HK-2 (cell line): Measurements from ENCODE around the gene DENND5B.
A peak's percentile ranks its signal among the peaks of the same experiment; 100 is the strongest.
"Not testable (repeated sequence)": the region's sequence is repeated elsewhere in the genome, so short reads cannot be mapped to it uniquely, and the experiment has no call there.

Source experiments
- DNase-seq: peaks from one replicate; pipeline ENCODE4 v3.0.0-alpha.2; 2018; ENCODE audit not compliant: unreplicated experiment

DENND5B gene

DNA sequence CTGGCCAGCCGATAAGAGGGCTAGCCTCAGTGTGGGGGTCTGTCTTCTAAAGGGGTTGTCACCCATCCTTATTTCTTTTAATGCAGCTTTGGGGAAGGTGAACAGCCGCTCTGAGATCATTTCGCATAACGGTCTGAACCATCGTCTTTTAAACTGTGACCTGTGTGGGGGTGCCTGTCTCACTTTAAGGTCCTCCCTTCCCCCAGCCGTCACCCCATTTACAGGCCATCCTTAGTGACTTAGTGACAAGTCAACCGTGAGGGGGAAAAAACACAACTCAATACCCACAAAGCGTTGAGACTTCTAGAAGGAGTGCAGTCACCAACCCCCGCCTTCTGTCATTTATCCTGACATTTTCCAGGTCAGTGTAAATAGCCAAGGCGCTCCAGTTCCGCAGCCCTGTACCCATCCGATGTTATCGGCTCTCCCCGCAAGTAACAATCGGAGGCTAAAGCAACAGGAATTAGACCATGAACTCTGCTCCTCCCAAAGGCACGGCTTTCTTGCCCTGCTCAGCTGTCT is 505 bp upstream of the DENND5B start:
- peak; percentile 26 for DNase-seq

- peak; percentile 72 for DNase-seq
These were observed 863 bp downstream of the DENND5B start for GRCh38 chr12:31589904-31590641.

- DNase-seq: no peak
These were observed 1.4 kb downstream of the DENND5B start for GRCh38 chr12:31589598-31589903.

GRCh38 chr12:31588976-31589375 is 2.0 kb downstream of the DENND5B start:
- DNase-seq: no peak

DNA sequence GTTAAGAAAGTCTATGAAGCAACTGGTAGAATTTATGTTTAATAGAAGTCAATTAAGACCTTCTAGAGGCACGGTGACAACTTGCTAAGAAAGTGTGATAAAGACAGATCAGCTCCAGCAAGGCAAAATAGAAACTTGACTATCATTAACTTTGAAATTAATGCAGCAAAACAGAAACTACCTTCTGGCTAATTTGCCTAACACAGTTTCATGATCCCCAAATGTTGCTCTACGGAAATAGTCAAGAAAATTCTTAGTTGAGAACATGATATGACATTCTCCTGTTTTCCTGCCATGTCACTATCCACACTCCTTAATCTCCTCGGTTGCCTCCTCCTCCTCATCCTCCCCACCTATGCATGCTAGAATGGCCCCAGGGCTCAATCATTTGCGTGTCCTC is 4.2 kb downstream of the DENND5B start:
- DNase-seq: no peak

DNA sequence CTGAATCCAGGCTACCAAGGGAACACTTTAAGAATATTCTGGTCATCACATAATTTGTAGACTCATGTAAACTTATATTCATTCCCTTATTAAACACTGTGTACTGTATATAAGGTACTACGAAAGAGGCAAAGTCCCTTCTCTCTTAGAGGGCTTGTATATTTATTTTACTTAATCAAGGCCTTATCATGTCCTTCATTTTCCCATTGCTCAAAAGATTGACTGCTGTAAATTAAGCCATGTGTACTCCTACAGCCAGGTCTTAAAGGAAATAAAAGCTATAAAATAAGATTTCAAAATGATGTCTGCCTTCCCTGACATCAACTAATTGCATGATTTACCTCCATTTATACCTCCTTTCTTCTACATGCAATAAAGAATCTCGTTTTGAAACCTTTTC is 5.0 kb downstream of the DENND5B start:
- DNase-seq: no peak

DNA sequence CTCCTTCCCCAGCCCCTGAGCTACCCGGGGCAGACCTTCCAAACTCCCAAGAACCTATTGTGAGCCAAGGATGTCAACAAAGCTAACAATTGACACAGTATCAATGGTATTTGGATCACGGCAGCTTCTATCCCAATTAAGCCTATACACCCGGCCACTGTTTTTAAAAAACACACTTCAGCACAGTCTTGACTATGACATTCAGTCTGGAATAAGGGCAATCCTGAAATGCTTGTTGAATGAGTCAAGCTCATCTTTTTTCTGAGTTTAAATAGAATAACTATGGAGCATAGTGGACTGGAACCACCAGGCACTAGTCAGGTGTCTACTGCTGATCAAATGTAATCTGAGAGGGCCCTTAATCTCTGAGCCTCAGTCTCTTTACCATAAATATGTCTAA is 5.7 kb downstream of the DENND5B start:
- DNase-seq: peak; percentile 13

- no peak for DNase-seq
These were observed 6.2 kb downstream of the DENND5B start for GRCh38 chr12:31584782-31585181.

- no peak for DNase-seq
These were observed 7.1 kb downstream of the DENND5B start for GRCh38 chr12:31583878-31584277.

GRCh38 chr12:31582155-31582554 is 8.8 kb downstream of the DENND5B start:
- peak; percentile 15 for DNase-seq

DNA sequence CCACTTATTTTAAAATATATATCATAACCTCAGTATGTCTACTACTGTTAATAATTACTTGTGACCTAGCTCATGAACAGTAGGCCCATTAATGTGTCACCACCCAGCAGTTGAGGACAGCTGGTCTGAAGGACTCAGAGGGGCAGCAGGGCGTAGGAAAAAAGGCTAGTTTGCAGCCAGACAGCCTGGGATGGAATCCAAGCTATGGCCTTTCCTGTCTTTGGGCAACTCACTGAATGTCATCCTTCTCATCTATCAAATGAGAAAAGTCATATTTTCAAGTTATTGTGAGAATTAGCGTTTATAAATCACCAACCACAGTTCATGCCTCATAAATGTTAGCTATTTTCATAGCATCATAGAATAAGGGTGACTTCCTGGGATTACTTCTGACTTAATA is 12.3 kb downstream of the DENND5B start:
- DNase-seq: peak; percentile 36

DNA sequence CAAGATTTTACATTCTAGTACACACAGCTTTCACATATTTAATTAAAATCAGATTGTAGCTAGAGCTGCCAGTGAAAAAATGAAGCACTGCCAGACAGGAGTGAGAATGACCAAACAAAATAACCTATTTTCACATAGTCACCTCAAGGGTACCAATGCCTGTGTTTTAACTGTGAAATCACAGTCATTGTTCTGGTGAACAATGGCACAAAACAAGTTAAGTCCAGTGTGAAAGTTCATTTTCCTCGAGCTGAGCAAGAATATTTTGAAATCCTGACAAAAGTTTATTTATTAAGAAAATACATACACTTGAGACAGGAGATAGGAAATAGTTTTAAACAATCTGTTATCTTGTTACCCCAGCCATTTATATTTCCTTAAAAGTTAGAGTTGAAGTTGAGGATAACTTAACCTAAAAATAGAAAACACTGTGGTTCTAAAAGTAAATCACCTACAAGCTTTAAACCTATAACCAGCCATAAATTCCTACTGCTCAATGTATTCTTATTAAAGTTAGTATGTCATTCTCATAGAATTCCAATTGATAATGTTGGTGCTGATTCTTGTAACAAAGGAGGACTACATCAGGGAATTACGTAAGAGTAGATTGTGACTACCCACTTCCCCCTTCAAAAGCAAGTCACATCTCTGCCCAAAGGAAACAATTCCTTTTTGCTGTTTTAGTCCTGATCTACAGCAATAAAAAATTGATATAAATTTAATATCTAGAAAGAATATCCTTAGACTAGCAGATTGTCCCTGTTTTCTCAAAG is 15.9 kb downstream of the DENND5B start:
- no peak for DNase-seq

DNA sequence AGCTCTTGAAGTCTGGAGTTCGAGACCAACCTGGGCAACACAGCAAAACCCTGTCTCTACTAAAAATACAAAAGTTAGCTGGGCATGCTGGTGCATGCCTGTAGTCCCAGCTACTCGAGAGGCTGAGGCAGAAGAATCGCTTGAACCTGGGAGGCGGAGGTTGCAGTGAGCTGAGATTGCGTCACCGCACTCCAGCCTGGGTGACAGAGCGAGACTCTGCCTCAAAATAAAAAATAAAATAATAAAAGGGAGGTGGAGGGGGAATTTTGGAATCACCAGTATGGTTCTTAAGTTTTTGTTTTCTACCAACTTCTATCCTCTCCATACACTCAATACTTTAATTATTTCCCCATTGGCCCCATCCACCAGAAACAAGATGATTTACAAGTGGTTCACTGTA is 16.6 kb downstream of the DENND5B start:
- DNase-seq: not testable (repeated sequence)

DNA sequence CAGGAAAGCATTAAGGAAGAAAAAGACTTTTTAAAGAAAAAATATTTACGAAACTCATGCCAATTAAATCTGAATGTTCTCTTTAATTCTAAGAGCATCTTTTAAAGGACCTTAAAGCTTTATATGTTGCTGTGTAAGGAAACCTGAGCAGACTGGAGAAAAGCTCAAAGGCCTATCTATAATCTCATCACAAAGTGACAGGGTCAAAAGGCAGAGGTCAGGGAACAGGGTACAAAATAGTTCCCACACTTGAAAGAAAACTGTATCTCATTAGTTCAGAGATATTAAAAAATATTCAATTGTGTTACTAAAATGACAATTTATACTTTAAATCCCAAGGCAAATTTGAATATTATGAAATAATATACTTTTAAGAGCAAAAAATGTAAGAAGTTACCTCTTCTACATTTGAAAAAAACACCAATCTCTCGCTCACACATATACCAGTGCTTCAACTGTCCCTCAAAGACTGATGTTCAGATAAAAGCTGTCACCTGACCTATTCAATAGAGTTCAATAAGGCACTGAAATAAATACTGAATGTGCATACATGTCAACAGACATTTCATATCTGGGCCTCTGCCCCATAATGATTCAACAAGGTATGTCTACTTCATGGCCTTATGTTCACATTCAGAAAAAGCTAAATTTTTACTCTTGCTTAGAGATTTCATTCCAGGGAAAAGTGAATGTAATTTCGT is 17.9 kb downstream of the DENND5B start:
- DNase-seq: no peak

DNA sequence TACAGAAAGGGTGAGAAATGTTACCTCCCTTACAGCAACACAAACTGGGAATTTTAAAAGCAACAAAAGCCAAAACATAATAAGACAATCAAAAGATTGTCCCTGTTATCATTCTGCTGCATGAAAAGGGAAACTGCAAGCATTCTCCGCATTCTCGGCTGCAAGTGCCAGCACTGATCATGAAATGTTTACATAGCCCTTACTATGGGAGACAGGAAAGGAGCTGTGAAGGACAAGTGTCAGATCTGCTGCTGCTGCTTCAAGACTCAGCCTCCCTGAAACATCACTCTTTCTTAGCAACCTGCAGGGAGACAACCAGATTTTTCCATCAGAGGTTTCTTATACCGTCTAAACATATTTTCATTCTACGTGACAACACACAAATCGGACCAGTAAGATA is 20.1 kb downstream of the DENND5B start:
- DNase-seq: no peak

DNA sequence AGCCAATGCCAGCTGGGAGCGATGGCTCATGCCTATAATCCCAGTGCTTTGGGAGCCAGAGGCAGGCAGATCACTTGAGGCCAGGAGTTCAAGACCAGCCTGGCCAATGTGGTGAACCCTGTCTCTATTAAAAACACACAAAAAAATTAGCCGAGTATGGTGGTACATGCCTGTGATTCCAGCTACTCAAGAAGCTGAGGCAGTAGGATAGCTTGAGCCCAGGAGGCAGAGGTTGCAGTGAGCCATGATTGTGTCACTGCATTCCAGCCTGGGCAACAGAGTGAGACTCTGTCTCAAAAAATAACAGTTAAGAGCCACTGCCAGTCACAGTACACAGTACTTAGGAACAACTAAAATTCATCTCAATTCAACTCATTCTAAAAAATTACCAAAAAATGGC is 21.4 kb downstream of the DENND5B start:
- DNase-seq: not testable (repeated sequence)

DNA sequence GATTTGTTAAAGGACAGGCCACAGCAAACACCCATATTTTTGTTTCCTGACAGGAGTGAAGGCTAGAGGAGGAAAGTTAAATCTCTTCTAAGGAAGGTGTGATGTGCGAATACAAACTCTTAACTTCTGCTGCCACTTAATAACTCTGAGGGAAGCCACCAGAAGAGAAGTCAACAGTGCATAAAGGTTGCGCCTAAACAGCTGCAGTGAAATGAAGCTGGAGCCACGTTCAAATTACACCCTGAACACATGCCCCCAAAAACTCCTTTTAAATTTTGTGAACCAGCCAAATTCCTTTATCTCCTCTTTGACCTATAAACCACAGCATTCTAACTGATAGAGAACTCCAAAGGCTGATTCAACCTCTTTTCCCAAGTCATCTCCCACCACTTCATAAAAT is 22.4 kb downstream of the DENND5B start:
- DNase-seq: no peak

DNA sequence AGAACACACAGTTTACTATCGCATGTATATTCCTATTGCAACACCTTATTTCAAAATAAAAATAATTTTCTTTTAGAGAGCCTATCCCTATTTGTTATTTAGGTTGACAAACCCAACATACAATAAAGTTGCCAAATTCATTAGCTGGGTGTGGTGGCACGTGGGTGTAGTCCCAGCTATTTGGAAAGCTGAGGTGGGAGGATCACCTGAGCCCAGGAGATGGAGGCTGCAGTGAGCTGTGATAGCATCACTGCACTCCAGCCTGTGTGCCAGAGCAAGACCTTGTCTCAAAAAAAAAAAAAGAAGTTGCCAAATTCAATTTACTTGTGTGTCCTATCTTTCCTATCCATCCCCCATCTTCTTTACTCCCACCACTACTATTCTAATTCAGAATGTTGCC is 23.9 kb downstream of the DENND5B start:
- DNase-seq: no peak

- no peak for DNase-seq
These were observed 24.4 kb downstream of the DENND5B start for GRCh38 chr12:31566547-31566946.

DNA sequence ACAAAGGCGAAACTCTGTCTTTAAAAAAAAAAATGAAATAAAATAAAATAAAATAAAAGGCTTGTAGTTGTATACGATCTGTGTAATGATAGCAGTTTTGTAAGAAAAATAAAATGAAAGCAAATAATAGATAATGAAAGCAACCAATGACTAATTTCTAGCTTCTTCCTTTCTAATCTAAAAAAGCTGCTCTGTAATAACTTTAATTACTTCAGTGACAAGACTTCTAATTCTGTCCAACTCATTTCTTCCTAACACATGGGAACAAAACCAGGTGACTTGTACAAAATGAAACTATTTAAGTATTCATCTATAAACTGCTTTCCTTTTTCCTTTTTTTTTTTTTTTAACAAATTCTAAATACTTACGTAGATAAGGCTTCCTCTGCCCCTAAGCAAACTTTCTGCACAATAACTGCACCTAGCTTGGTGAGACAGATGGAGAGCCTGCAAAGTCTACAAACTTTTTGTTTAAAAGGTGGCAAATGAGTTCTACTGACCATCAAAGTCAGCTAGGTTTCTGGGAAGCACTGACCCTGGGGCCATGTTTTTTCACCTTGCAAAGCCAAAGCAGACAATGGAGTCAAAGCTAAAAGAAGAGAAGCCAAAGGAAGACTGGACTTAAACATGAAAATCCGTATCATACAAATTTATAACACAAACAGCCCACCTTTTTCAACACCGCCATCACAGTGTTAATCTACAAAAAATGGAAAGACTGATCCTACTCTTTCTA is 28.2 kb downstream of the DENND5B start:
- DNase-seq: no peak

- DNase-seq: no peak
These were observed 30.4 kb downstream of the DENND5B start for GRCh38 chr12:31560516-31560915.

DNA sequence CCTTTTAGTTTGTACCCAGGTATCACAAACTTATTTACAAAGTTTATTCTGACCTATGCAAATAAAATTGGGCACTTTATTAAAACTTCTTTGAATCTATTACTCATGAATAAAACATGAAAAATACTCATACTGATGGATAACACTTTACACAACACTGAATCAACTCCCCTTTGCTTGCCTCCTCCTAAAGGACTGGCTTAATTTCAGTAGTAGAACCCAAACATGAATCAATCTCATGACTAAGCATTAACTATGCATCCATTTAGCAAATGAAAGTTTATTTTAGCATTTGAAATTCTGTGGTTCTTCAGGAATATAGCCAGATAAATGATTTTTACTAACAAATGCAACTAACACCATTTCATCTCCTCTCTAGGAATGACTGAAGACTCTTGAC is 32.4 kb downstream of the DENND5B start:
- DNase-seq: no peak
